NCI-H2171 treated with DMSO at 0.1 percent for 48 hours (cell line): Measurements from ENCODE around the gene UCMA.
"Not testable (repeated sequence)": the region's sequence is repeated elsewhere in the genome, so short reads cannot be mapped to it uniquely, and the experiment has no call there.

Source experiments
- DNase-seq: peaks from one replicate; lab custom pipeline; 2025; lab: John Stamatoyannopoulos, UW

Gene UCMA, protein sequence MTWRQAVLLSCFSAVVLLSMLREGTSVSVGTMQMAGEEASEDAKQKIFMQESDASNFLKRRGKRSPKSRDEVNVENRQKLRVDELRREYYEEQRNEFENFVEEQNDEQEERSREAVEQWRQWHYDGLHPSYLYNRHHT

DNA sequence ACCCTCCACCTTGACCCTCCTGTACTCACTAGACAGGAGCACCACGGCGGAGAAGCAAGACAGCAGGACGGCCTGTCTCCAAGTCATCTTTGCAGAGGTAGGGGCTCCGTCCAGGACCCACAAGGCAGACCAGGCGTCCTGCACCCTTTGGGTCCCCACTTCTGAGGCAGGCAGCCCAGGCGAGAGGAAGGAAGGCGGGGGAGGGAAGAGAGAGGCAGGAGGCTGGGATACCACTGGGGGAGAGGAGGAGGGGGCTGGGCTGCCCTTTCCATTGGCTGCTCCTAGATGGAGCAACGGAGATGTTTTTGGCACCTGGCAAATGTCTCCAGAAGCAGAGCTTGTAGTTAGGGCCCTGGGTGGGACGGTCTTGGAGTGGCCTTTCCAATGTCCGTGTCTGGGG, at the start of gene UCMA:
Gene UCMA, minus strand, starts transcription at position 203 of the 400 bp plus-strand sequence. Its CDS starts 116 bp downstream, at position 87.
- DNase-seq: no peak

DNA sequence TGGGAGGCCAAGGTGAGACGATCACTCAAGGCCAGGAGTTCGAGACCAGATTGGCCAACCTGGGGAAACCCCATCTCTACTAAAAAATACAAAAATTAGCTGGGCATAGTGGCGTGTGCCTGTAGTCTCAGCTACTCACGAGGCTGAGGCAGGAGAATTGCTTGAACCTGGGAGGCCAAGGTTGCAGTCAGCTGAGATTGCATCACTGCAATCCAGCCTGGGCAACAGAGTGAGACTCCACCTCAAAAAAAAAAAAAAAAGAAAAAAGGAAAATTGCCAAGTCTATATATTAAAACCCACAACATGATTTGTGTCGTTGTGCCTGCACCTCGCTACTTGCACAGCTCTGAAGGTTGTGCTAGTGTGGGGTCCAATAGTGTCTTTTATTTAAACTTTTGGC, 48.2 kb upstream of the UCMA start:
- not testable (repeated sequence) for DNase-seq

- no peak for DNase-seq
Observed at GRCh38 chr10:13276749-13277365, 42.7 kb upstream of the UCMA start.

DNA sequence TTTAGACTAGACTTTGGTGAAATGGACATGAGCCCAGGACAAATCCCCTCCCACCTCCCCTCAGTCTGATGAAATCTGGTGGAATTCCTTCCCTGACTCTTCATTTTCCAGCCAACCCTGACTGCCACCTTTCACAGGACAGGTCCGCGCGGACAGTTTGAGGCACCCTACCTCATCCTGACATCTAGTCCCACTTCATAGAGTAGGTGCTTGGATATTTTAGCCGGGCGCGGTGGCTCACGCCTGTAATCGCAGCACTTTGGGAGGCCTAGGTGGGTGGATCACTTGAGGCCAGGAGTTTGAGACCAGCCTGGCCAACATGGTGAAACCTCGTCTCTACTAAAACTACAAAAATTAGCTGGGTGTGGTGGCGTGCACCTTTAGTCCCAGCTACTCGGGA, 42.0 kb upstream of the UCMA start:
- DNase-seq: not testable (repeated sequence)

DNA sequence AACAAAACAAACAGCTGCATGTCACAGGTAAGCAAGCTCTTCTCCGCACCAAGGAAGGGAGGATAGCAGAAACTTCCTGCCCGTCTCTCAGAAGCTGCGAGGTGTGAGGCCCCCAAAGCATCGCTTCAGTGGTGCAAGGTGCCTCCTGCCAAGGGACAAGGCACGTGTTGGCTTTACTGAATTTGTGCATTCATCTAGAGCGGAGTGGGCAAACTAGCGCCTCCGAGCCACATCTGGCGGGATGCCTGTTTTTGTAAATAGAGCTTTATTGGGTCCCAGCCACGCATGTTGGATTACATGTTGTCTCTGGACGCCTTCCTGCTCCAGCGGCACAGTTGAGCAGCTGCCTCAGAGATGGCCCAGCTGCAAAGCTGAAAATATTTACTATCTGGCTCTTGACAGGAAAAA, 38.0 kb upstream of the UCMA start:
- peak; percentile 64 for DNase-seq

DNA sequence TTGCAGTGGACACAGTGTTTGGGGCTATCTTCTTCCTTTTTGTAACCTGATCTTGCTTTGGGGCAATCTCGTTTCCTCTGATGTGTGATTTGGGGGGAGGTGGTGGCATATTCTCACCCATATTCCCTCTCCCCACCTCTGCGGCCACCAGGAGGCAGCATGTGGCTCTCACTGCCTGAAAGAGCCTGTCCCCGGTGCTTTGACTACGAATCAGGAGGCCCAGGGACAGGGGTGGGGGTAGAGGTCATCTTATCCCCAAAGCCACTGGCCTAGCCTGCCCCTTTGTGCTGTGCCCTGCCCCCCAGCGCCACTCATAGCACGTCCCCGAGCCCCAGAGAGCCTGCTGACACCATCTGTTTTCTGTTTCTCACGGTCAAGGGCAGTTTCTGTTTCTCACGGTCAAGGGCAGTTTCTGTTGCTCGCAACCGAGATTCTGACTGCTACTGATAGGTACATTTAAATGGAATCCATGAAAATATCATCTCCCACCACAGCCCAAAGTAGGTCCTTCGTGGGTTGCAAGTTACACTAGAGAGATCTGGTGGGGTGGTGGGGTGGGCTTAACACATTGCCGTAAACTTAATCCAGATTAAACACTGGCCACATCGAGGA, 37.5 kb upstream of the UCMA start:
- peak; percentile 36 for DNase-seq

DNA sequence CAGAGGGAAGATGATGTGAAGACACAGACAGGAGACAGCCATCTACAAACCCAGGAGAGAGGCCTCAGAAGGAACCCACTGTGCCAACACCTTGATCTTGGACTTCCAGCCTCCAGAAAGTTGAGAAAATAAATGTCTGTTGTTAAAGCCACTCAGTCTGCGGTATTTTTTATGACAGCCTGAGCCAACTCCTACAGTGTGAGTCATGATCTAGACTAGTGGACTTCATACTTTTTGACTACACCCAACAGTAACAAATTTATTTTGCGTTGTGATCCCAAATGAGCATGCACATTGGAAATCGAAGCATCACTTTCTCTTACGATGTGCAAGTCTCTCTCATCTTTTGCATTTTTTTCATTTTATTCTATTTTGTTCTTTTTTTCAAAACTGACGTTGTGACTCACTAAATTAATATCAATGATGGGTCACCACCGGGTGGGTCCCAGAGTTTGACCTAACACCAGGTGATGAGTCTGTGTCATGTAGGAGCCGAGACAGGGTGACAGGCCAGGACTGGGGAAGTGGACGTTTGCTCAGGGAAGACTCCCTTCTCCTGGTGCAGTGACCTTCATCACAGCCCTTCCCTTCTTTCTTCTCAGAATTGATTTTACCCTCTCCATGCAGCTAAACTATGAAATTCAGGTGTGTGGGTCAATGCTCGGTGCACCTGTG, 36.8 kb upstream of the UCMA start:
- DNase-seq: no peak

- no peak for DNase-seq
Observed at GRCh38 chr10:13268841-13269240, 34.7 kb upstream of the UCMA start.

DNA sequence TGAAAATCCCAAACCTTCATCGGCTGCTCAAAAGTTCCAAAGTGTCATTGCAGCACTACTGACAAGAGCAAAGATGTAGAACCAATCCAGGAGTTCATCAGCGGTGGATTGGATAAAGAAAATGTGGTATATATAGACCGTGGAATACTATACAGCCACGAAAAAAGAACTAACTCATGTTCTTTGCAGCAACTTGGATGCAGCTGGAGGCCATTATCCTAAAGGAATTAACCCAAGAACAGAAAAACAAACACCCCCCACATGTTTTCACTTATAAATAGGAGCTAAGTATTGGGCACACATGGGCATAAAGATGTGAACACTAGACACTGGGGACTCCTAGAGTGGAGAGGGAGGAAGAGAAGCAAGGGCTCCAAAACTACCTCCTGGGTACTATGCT, 34.1 kb upstream of the UCMA start:
- no peak for DNase-seq

DNA sequence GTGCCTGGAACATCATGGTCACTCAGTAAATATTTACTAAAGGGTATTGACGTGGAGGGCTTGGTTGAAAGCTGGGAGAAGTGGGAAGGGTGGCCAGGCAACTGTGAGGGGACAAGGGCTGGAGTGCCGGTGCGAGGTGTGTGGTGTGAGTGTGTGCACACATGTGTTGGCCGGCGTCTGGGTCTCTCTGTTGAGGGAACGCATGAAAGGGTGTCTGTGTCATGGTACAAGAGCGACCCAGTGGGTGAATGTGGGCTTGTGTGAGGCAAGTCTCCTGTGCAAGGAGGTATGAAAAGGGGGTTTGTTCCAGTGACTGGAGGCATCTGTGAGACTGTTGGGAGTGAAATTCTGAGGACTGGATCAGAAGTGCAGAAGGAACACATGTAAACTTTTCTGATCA, 29.4 kb upstream of the UCMA start:
- DNase-seq: no peak

- DNase-seq: no peak
Observed at GRCh38 chr10:13262433-13262832, 28.3 kb upstream of the UCMA start.

DNA sequence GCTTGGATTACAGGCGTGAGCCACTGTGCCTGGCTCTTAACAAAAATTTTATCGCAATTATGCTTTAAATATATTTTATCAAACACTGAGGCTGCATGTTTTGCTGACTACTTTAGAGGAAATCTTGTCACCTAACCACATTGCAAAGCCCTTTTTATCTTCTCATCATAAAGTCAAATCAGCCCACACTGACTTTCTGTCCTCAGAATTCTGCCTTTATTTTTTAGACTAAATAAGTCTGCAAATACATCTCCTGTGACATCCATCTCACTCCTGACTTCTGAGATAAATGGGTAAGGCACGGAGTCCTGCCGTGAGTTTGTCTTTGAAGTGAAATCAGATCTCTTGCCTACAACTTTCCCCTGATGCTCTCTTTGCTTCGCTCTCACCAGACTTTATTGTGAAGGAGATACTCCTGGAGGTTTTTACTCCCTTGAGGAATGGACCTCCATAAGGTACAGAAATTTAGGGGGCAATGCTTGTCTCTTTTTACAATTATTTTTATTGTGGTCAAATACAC, 23.5 kb upstream of the UCMA start:
- no peak for DNase-seq

DNA sequence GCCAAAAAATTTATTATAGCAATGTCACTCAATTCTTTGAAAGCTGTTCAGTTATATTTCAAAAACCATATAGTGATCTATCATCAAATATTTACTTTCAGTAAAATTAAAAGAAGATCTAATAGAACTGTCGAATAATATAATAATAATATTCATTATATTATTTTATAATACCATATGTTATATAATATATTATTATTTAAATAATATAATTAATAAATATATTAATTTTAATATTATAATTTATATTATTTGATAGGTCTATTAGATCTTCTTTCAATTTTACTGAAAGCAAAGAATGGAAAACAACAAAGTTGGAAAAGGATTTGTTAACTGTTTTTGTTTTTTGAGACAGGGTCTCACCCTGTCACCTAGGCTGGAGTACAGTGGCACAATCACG, 22.5 kb upstream of the UCMA start:
- no peak for DNase-seq

- no peak for DNase-seq
Observed at GRCh38 chr10:13253726-13254125, 19.6 kb upstream of the UCMA start.

- no peak for DNase-seq
Observed at GRCh38 chr10:13247784-13248183, 13.6 kb upstream of the UCMA start.

DNA sequence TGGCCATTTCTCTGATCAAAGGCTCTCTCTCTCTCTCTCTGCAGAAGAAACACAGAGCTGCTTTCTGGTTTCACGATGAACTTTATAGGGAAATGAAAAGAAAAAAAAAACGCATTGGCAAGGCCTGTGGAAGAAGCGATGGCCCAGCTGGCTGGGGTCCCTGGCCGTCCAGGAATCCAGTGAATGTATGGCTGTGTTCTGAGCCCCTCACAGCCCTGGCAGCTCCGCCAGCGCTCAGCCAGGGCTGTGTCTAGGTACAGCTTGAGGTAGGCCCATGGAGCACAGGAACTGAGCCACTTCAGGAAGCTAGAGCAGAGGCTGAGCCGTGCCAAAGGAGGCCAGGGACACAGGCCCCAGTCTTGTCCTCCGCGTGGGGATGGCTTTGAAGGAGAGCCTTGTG, 13.1 kb upstream of the UCMA start:
- no peak for DNase-seq

DNA sequence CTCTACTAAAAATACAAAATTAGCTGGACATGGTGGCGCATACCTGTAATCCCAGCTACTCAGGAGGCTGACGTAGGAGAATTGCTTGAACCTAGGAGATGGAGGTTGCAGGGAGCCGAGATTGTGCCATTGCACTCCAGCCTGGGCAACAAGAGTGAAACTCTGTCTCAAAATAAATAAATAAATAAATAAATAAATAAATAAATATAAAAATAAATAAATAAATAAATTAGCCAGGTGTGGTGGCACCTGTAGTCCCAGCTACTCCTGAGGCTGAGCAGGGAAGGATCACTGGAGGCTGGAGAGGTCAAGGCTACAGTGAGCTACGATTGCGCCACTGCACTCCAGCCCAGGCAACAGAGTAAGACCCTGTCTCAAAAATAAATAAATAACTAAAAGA, 8.1 kb upstream of the UCMA start:
- not testable (repeated sequence) for DNase-seq

- no peak for DNase-seq
Observed at GRCh38 chr10:13241613-13242012, 7.4 kb upstream of the UCMA start.

- no peak for DNase-seq
Observed at GRCh38 chr10:13239923-13240322, 5.7 kb upstream of the UCMA start.

GRCh38 chr10:13238271-13239077, 4.3 kb upstream of the UCMA start:
- no peak for DNase-seq

GRCh38 chr10:13236638-13237037, 2.5 kb upstream of the UCMA start:
- DNase-seq: no peak

DNA sequence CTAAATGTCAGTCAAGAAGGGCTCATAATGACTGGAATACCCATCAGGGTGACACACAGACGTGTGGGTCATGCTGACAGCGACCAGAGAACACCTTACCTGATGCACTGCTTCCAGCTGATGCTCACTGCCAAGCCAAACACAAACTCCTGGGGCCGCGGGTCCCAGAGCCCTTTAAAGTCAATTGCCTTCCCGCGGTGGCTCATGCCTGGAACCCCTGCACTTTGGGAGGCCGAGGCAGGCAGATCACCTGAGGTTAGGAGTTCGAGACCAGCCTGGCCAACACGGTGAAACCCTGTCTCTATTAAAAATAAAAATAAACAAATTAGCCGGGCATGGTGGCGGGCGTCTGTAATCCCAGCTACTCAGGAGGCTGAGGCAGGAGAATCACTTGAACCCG, 562 bp upstream of the UCMA start:
- not testable (repeated sequence) for DNase-seq
